Fibroblast of skin of left quadriceps (primary cell): ENCODE results near the gene SAE1.
"Not testable (repeated sequence)": the region's sequence is repeated elsewhere in the genome, so short reads cannot be mapped to it uniquely, and the experiment has no call there.

Experiments
- DNase-seq, 2 experiments: peaks; one replicate each; pipeline ENCODE4 v3.0.0-alpha.2; 2013; ENCODE audit warnings: low read depth in 2 of 2

The SAE1 gene

GRCh38 chr19:47130589-47131227 lies at the start of gene SAE1:
Gene SAE1 (plus strand): TSS chr19:47130835. CDS start chr19:47130931, 96 bp downstream.
- DNase-seq: peak; percentile 97

- no peak for DNase-seq
These were observed 49.5 kb upstream of the SAE1 start for GRCh38 chr19:47081095-47081494.

GRCh38 chr19:47082493-47082892 lies 48.1 kb upstream of the SAE1 start:
- DNase-seq: no peak

- no peak for DNase-seq
These were observed 45.7 kb upstream of the SAE1 start for GRCh38 chr19:47084879-47085439.

- DNase-seq: no peak
These were observed 44.4 kb upstream of the SAE1 start for GRCh38 chr19:47086280-47086679.

GRCh38 chr19:47089767-47090350 lies 40.8 kb upstream of the SAE1 start:
- no peak for DNase-seq

- no peak for DNase-seq
These were observed 37.4 kb upstream of the SAE1 start for GRCh38 chr19:47093254-47093653.

- no peak for DNase-seq
These were observed 36.8 kb upstream of the SAE1 start for GRCh38 chr19:47093841-47094240.

GRCh38 chr19:47094557-47095475 lies 35.8 kb upstream of the SAE1 start:
- no peak for DNase-seq

GRCh38 chr19:47095476-47096099 lies 35.0 kb upstream of the SAE1 start:
- no peak for DNase-seq

- DNase-seq: no peak
These were observed 34.4 kb upstream of the SAE1 start for GRCh38 chr19:47096100-47096704.

GRCh38 chr19:47096721-47097120 lies 33.9 kb upstream of the SAE1 start:
- DNase-seq: no peak

- DNase-seq: no peak
These were observed 33.0 kb upstream of the SAE1 start for GRCh38 chr19:47097396-47098201.

GRCh38 chr19:47098608-47099007 lies 32.0 kb upstream of the SAE1 start:
- no peak for DNase-seq

GRCh38 chr19:47099576-47100050 lies 31.0 kb upstream of the SAE1 start:
- DNase-seq: no peak

GRCh38 chr19:47100290-47100689 lies 30.3 kb upstream of the SAE1 start:
- DNase-seq: no peak

GRCh38 chr19:47101116-47101515 lies 29.5 kb upstream of the SAE1 start:
- DNase-seq: not testable (repeated sequence)

- no peak for DNase-seq
These were observed 28.1 kb upstream of the SAE1 start for GRCh38 chr19:47102346-47103060.

GRCh38 chr19:47104680-47105079 lies 26.0 kb upstream of the SAE1 start:
- DNase-seq: no peak

GRCh38 chr19:47105874-47106273 lies 24.8 kb upstream of the SAE1 start:
- DNase-seq: no peak
